SK-N-MC (cell line): ENCODE results near the gene PRX.
A peak's percentile ranks its signal among the peaks of the same experiment; 100 is the strongest.
"Not testable (repeated sequence)": the region's sequence is repeated elsewhere in the genome, so short reads cannot be mapped to it uniquely, and the experiment has no call there.

Experiments
- DNase-seq: peaks from one replicate; pipeline ENCODE4 v3.0.0-alpha.2; 2011; ENCODE audit warnings: low read depth, low spot score
- H3K27ac ChIP-seq: fragments of 200-600 bp; sonication (generic); 2 replicates; pipeline ENCODE4 v1.5.1; 2016; ENCODE audit warnings: mixed run types
- H3K36me3 ChIP-seq: fragments of 200-600 bp; sonication (generic); 2 replicates; pipeline ENCODE4 v1.6.1; 2017; ENCODE audit warnings: antibody characterized with exemption, low read length, mixed read lengths; ENCODE audit not compliant: insufficient read depth
- H3K4me3 ChIP-seq: fragments of 200-600 bp; sonication (generic); 2 replicates; pipeline ENCODE4 v1.5.1; 2016
- H3K9ac ChIP-seq: fragments of 200-600 bp; sonication (generic); 2 replicates; pipeline ENCODE4 v1.8.0; 2017; ENCODE audit warnings: mixed run types, mixed read lengths; ENCODE audit not compliant: insufficient read length
- H3K9me3 ChIP-seq: fragments of 200-600 bp; sonication (generic); 2 replicates; pipeline ENCODE4 v1.6.1; 2017; ENCODE audit warnings: low read depth, mild to moderate bottlenecking, antibody characterized with exemption, low read length, moderate library complexity, mixed read lengths
- EZH2 ChIP-seq: fragments of 200-600 bp; sonication (generic); IDR thresholded peaks from one replicate; pipeline ENCODE4 v1.6.1; 2017; ENCODE audit warnings: antibody characterized with exemption
- FOXP2 ChIP-seq: optimal IDR thresholded peaks from 2 replicates; pipeline ENCODE3; 2011; ENCODE audit warnings: mild to moderate bottlenecking, moderate library complexity; ENCODE audit not compliant: insufficient read depth; ENCODE audit errors: extremely low read length, control extremely low read depth
- POLR2AphosphoS5 ChIP-seq: IDR thresholded peaks from 2 replicates; pipeline ENCODE4 v1.6.1; 2012; ENCODE audit warnings: mild to moderate bottlenecking, low read depth, low read length, borderline replicate concordance

Gene PRX

GRCh38 chr19:40411958-40412499 is 1.1 kb downstream of the PRX start:
- H3K27ac ChIP-seq, result no peak overlapping the region
- DNase-seq, result no peak
- H3K9me3 ChIP-seq, result no peaks in the 10 kb centered on the region
- H3K4me3 ChIP-seq, result no peak overlapping the region
- H3K9ac ChIP-seq, result no peak overlapping the region
- no peaks in the 10 kb centered on the region for H3K36me3 ChIP-seq
- TF ChIP-seq FOXP2 (no peak), EZH2 (no peak), POLR2AphosphoS5 (no peak)

- Histone ChIP-seq H3K36me3 (no peaks in the 10 kb centered on the region), H3K9me3 (no peaks in the 10 kb centered on the region), H3K27ac (no peak overlapping the region), H3K4me3 (no peak overlapping the region), H3K9ac (no peak overlapping the region)
- no peak for DNase-seq
- no peak for TF ChIP-seq POLR2AphosphoS5
- no peak for TF ChIP-seq FOXP2
- TF ChIP-seq EZH2, result no peak
Observed at GRCh38 chr19:40411125-40411842, 1.9 kb downstream of the PRX start.

- Histone ChIP-seq H3K27ac (no peak overlapping the region), H3K9me3 (no peaks in the 10 kb centered on the region), H3K9ac (no peak overlapping the region), H3K4me3 (no peak overlapping the region), H3K36me3 (no peaks in the 10 kb centered on the region)
- TF ChIP-seq POLR2AphosphoS5, result no peak
- TF ChIP-seq EZH2, result no peak
- TF ChIP-seq FOXP2, result no peak
- no peak for DNase-seq
Observed at GRCh38 chr19:40410030-40410389, 3.2 kb downstream of the PRX start.

GRCh38 chr19:40408598-40408925 is 4.6 kb downstream of the PRX start:
- H3K9me3 ChIP-seq, H3K4me3 ChIP-seq, H3K9ac ChIP-seq, H3K27ac ChIP-seq, DNase-seq, H3K36me3 ChIP-seq: not testable (repeated sequence)

- Histone ChIP-seq H3K9me3 (no peaks in the 10 kb centered on the region), H3K4me3 (no peak overlapping the region), H3K27ac (no peak overlapping the region), H3K9ac (no peak overlapping the region), H3K36me3 (no peaks in the 10 kb centered on the region)
- TF ChIP-seq EZH2 (no peak), FOXP2 (no peak), POLR2AphosphoS5 (no peak)
- no peak for DNase-seq
Observed at GRCh38 chr19:40407714-40408597, 5.2 kb downstream of the PRX start.

- H3K9ac ChIP-seq, result peak overlapping the region; percentile 60
- TF ChIP-seq POLR2AphosphoS5 (no peak; the same call in 1 of the 2 replicates), EZH2 (no peak), FOXP2 (no peak)
- DNase-seq, result no peak
- H3K4me3 ChIP-seq, result peak overlapping the region; percentile 79
- no peaks in the 10 kb centered on the region for H3K9me3 ChIP-seq
- H3K27ac ChIP-seq, result no peak overlapping the region
- H3K36me3 ChIP-seq, result no peaks in the 10 kb centered on the region
Observed at GRCh38 chr19:40403262-40403984, 9.8 kb downstream of the PRX start.

GRCh38 chr19:40400559-40400958 is 12.6 kb downstream of the PRX start:
- no peak overlapping the region for H3K27ac ChIP-seq
- H3K9ac ChIP-seq, result no peak overlapping the region
- no peak overlapping the region for H3K4me3 ChIP-seq
- no peak for TF ChIP-seq EZH2
- no peak for TF ChIP-seq FOXP2
- TF ChIP-seq POLR2AphosphoS5, result no peak
- H3K36me3 ChIP-seq, result no peaks in the 10 kb centered on the region
- H3K9me3 ChIP-seq, result no peaks in the 10 kb centered on the region
- no peak for DNase-seq

- H3K9me3 ChIP-seq, result no peaks in the 10 kb centered on the region
- H3K9ac ChIP-seq, result no peak overlapping the region
- H3K4me3 ChIP-seq, result no peak overlapping the region
- TF ChIP-seq POLR2AphosphoS5 (no peak), FOXP2 (no peak)
- no peak for DNase-seq
- no peaks in the 10 kb centered on the region for H3K36me3 ChIP-seq
- no peak overlapping the region for H3K27ac ChIP-seq
Observed at GRCh38 chr19:40398417-40399131, 14.6 kb downstream of the PRX start.

GRCh38 chr19:40397568-40397906 is 15.6 kb downstream of the PRX start:
- no peak overlapping the region for H3K27ac ChIP-seq
- no peaks in the 10 kb centered on the region for H3K9me3 ChIP-seq
- no peaks in the 10 kb centered on the region for H3K36me3 ChIP-seq
- no peak for TF ChIP-seq FOXP2
- TF ChIP-seq EZH2, result no peak
- no peak overlapping the region for H3K9ac ChIP-seq
- no peak overlapping the region for H3K4me3 ChIP-seq
- DNase-seq, result no peak
